CD4-positive, alpha-beta T cell treated with Interleukin-17A for 1 hour (primary cell): Measurements from ENCODE around the gene TRIM15.
A peak's percentile ranks its signal among the peaks of the same experiment; 100 is the strongest.
"Not testable (repeated sequence)": the region's sequence is repeated elsewhere in the genome, so short reads cannot be mapped to it uniquely, and the experiment has no call there.

Experiments
- DNase-seq: peaks from one replicate; pipeline ENCODE4 v3.0.0-alpha.2; 2020

TRIM15 gene

DNA sequence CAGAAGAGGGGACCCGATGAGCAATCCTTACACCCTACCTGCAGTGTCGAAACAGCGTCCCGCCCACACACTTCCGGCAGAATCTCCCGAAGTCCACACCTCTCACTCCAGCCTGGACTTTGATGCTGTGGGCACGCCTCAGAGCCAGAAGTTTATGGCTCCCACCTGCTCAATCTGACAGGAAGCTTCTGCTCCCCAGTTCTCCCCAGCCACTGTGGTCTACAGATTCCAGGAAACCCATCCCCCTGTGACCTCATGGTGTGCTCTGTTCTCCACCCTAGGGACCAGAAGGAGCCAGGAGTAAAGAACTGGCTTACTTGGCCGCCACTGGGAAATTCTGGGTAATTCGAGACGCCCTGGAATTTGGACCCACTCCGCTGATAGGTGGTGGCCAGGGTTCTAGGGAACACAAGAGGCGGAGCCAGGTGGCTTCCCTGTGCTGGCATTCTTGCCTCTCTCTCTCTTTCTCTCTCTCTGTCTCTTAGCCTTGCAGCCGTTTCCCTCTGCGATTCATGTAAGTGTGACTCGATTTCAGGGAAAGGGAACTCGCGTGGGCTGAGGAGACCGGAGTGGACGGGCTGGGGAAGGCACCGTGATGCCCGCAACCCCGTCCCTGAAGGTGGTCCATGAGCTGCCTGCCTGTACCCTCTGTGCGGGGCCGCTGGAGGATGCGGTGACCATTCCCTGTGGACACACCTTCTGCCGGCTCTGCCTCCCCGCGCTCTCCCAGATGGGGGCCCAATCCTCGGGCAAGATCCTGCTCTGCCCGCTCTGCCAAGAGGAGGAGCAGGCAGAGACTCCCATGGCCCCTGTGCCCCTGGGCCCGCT, at the start of gene TRIM15:
Gene TRIM15 (plus strand): TSS at position 457 of the 828 bp plus-strand sequence. CDS start 139 bp downstream, at position 596.
- DNase-seq: peak; percentile 3

DNA sequence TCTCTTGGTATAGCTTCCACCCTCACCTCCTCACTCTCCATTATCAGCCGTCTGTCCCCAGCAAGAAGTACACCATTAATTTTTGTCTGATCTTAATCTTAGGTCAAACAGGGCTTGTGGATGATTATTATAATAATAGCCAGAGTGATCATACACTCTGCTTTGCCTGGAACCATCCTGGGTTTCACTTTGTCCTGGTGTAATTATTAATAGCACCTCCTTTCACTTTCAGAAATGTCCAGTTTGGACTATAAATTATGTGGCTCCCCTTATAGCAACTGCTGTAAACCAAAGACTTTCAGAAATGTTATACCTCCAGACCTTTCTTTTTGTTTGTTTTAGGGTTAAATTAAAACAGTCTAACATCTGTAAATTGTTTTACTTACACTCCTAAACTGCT, 49.5 kb upstream of the TRIM15 start:
- DNase-seq: no peak

DNA sequence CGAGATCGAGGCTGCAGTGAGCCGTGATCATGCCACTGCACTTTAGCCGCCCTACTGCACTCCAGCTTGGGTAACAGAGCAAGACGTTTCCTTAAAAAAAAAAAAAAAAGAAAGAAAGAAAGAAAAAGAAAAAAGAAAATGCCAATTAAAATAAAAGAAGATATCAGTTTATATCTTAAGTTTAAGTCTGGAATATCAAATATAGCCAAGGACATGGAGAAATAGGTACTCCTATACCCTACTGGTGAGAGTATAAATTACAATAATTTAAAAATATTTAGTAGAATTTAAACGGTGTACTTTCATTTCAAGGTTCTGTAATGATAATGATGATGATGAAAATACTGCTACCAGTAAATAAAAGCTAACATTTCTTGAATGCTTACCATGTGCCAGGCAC, 46.6 kb upstream of the TRIM15 start:
- DNase-seq: no peak

DNA sequence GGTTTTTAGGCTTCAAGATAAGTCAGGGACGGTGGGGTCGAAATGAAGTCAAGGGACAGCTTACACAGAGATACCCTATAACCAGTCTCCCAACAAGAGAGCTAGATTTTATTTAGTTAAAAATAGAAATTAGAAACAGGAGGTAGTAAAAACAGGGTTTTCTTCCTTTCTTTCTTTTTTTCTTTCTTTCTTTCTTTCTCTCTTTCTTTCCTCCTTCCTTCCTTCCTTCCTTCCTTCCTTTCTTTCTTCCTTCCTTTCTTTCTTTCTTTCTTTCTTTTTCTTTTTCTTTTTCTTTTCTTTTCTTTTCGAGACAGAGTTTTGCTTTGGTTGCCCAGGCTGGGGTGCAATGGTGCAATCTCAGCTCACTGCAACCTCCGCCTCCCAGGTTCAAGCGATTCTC, 44.7 kb upstream of the TRIM15 start:
- DNase-seq: not testable (repeated sequence)

DNA sequence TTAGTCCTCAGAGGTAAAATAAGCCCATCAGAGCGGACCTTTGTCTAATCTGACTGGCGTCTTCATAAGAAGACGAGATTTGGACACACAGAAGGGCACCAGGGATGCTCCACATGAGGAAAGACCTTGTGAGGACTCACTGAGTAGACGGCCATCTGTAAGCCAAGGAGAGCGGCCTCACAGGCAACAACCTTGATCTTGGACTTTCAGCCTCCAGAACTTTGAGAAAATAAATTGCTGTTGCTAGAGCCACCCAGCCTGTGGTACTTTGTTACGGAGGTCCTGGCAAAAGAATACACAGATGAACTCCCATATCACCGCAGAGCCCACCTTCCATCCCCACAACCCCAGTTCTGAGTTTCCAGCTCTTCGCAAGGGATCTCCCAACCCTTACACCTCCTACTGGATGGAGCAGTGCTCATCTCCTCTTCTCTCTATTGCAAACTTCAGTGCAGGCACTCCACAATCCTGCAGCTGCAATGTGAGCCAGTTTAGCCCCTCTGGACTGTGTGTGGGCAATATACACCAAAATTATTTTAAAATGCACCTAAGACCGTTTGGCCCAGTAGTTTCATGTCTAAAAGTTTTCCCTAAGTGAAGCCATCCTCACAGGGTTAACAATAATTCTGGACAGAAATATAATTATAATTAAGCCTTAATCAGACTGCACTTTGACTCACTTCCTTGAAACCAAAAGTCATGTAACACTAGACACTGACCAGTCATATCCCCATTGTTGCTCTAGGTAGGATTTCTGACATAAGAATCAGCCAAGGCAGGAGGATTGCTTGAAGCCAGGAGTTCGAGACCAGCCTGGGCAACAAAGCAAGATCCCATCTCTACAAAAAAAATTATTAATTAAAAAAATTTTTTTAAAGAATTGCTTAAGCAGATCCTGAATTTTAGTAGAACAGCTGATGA, 41.6 kb upstream of the TRIM15 start:
- no peak for DNase-seq

DNA sequence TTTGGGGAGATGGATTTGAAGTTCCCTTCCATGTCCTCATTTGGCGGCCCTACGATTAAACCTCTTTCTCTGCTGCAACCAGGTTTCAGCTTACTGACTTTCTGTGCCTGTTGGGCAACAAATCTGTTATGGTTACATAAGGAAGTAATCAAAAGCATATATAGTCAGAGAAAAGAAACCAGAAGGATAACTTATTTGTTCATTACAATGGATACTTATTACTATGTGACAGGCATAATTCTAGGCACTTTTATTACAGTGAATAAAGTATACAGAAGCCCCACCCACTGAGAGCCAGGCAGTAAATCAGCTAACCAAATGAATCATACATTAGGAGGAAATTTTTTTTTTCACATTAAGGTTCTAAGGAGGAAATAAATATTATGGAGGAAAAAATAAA, 40.8 kb upstream of the TRIM15 start:
- no peak for DNase-seq

DNA sequence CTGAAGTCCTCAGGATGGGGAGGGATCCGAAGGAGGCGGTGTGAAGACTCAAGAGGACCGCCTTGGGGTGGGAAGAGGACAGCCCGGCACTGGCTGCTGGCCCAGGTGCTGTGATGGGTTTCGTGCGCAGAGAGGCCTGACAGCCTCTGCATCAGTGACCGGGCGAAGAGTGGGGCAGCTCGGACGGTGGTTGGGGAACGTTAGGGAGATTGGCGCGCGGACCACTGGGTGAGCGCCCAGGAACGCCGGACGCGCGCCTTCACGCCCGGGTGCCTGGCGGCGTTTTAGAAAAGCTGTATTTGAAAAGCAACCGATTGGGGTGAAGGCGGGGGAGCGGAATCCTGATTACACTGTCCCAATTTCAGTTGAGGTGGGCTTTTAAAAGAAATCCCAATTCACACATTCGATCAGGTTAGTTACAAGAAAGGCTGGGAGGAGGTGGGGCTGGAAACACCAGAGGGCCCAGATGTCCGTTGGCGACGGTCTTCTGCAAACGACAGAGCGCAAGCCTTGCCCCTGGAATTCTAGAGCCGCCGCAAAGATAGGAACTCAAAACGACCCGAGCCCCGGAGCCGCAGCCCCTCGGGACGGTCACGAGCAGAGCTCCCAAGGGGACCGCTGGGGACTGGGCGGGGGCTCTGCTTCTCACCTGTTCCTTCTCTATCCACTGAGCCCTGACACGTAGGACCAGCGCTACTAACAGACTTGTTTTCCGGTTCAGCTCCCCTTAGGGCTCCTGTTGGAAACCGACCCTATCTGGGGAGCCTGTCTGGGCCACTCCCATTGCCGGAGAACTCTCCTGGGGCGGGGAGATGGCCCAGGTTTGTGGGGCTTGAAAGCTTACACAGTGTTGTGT, 35.9 kb upstream of the TRIM15 start:
- DNase-seq: no peak

DNA sequence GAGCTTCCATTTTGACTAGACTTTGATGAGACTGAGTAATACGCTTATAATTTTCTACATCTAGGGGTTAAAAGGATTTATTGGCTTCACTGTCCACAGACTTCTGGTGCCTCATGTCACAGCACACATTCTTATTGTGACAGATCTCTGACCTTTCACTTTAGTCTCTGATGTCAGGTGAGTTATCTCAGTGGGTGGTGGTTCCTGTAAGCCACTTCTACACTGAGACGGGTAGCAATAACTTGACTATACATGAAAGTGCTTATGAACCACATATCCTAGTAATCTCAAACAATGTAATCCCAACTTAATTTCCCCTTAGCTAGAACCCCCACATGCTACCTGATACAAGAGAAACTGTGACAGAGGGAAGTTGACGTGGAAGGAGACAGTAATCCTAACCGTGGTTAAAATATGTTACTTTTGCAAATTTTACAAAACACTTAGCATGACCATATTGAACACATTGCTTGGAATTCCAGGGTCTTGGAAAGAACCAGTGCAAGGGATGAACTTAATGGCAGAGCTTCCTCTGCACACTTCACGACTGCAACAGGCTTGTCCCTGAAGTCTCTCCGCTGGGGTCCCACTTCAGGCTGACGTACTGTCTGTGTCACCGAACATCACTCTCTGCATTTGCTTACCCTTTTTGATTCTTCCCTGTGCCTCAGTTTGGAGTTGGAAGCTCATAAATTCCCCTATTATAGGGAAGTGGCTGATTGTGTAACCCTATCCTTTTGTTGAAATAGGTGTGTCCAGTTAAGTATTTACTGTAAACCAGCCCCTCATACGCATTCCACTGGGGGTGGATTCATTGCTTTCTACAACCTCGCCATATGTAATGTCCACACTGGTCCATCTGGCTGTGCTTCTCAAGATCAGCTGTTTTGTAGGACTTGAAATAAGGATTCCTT, 33.8 kb upstream of the TRIM15 start:
- no peak for DNase-seq

DNA sequence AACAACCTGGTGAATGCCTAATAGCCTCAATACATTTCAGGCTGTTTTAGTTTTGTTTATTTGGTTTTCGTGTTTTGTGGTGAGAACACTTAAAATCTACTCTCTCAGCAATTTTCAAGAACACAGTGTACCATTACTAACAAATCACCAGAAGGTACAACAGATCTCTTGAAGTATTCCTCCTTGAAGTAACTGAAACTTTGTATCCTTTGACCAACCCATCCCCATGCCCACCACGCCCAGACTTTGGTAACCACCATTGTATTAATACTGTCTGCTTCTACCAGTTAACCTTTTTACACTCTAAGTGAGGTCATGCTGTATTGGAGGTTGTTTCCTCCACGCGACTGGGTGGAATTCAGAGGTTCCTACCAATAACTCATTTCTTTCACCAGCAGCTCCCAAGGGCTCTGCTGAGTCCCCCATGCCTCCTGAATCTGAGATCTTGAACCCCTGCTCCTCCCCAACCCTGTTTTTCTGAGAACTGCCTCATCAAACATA, 33.1 kb upstream of the TRIM15 start:
- DNase-seq: no peak

DNA sequence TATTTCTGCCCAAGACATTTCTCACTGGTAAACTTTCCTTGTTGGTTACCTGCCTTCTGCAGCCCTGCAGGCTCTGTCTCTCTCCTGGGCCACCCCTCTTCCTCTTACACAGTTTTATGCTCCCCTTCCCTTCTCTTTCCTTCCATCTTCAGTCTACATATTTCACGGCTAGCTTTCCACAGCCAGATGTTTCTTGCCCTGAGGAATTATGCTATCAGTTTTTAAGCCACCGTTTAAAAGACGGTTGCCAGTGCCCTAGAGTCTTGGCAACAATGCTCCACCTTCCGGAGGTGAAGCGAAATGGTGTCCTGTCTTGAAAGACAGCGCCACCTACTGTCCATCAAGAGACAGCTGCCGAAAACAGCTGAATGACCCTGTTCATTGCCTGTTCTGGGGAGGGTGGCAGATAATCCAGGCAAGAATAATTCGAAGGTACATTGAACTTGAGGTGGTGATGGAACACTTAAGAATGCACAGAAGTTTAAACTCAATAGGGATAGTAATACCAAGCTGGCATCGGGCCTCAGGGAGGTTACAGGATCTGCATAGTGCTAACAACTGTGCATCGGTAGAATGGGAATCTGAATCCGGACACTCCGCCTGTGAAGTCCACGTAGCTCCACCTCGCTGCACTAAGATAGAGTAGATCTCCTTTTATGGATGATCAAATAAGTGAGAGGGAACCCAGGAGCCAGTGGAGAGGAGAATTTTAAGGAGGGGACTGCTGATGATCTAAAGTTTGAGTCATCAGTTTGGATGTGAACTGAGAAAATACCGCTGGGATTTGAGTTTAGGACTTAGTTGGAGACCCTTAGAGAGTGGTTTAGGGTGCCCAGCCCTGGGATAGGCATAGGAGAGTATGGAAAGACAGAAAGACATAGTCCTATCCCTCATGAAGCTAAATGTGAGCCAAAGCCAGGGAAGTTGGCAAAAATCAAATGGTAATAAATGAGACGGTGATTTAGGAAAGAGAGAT, 32.2 kb upstream of the TRIM15 start:
- DNase-seq: peak; percentile 87

DNA sequence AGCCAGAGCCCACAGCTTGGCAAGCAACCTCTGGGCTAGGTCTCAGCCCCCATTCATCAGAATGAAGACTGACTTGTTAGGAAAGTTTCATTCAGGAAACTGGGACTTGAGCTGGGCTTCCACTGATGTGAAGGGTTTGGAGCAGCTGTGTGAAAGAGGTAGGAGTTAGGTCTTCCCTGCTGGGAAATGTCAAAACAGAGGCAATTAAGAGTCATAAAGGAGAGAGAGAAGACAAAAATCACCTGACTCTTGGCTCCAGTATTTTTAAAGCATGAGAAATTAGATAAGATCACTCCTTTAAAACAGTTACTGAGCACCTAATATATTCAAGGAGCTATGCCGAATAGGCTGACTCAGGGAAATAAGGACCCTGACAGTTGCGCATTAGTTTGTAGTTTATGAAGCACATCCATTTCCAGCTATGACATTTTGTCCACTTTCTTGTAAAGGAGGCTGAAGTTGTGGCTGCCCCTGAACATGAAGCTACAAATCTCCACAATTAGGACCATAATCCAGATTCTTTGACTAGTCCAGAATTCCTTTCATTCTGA, 31.3 kb upstream of the TRIM15 start:
- DNase-seq: no peak

DNA sequence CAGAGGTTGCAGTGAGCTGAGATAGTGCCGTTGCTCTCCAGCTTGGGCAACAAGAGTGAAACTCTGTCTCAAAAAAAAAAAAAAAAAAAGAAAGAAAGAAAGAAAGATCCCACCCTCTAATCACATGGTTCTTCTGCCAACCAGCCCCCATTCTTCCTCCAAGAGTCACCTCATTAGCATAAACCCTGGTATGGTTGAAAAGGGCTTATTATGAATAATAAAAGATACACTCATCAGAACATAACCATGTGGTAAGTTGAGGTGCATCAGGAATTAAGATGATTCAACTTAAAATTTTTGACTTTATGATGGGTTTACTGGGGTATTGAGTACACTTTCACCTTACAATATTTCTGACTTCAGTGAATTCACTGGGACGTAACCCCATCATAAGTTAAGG, 28.2 kb upstream of the TRIM15 start:
- no peak for DNase-seq

DNA sequence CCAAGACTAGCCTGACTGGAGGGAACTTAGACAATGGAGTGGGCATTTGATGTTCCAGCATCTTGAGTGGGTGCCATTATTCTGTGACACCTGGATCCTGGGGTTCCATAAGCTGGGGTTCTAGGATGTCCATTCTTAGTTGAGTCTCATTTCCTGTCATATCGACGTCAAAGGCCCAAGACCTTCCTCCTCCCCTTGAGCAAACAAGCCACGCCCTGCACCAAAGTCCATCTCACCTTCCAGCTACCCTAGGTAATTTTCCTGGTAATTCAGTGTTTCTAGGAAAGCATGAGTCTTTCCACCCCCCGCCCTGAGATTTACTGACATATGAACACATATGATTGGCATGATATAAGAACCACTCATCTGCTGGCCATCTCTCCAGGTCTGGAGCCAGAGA, 27.6 kb upstream of the TRIM15 start, which contains the start of gene TRIM40:
Gene TRIM40 (plus strand): TSS at position 384 of the 400 bp plus-strand sequence. CDS start 897 bp downstream, outside the sequence.
- no peak for DNase-seq

DNA sequence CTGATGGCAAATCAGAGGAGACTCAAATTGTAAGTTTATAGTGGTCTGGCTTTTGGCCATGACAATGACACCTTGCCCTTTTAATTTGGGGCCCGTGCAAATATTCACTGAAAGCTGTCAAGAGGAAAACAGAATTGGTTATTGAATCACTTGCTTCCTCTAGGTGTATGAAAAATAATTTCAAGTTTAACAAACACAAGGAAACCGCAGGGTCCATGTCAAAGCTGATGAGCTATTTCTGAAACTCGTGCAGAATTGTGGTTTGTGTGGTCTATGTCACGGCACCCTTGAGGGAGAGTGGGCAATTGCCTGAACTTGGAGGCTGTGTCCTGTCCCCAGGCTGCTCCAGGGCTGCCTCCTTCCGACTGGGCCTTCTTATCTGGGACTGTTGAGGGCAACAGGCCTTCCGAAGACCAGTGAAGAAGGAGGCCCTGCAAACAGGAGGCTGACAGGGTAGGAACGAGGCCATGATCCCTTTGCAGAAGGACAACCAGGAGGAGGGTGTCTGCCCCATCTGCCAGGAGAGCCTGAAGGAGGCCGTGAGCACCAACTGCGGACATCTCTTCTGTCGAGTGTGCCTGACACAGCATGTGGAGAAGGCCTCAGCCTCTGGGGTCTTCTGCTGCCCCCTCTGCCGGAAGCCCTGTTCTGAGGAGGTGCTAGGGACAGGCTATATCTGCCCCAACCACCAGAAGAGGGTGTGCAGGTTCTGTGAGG, 26.6 kb upstream of the TRIM15 start:
- DNase-seq: no peak

DNA sequence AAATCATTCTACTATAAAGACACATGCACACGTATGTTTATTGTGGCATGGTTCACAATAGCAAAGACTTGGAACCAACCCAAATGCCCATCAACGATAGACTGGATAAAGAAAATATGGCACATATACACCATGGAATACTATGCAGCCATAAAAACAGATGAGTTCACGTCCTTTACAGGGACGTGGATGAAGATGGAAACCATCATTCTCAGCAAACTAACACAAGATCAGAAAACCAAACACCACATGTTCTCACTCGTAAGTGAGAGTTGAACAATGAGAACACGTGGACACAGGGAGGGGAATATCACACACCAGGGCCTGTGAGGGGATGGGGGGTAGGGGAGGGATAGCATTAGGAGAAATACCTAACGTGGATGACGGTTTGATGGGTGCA, 23.1 kb upstream of the TRIM15 start:
- DNase-seq: not testable (repeated sequence)

DNA sequence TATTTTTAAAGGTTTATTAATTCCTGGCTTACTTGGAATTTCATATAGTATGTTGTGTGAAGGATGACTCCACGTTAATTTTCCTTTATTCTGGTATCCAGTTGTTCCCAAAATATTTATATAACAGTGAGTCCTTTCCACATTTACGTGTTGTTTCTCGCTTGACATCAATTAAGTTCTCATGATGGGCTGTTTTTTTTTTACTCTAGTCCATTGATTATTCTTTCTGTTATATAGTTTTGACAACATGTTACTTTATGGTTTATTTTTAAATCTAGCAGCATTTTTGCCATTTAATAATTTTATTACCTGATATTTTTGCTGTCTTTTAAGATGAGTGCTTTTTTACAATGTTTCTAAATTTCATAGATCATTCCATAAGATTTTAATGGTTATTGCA, 20.7 kb upstream of the TRIM15 start:
- DNase-seq: no peak

DNA sequence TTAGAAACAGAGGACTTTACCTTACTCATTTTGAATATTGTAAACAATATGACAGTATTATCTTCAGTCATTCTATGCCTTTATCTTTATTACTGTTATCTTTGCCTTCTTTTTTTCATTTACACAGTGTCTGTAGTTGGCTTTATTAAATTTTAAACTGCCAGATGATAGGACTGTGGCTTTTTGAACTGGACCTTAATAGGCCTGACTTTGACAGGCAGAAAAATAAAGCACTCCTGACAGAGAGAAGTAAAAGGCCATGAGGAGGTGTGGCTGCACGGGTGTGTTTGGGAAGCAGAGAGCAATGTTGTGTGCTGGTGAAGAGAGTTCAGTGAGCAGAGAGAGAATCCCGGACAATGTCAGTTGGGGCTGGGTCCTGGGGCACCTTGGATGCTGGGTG, 19.6 kb upstream of the TRIM15 start:
- no peak for DNase-seq

DNA sequence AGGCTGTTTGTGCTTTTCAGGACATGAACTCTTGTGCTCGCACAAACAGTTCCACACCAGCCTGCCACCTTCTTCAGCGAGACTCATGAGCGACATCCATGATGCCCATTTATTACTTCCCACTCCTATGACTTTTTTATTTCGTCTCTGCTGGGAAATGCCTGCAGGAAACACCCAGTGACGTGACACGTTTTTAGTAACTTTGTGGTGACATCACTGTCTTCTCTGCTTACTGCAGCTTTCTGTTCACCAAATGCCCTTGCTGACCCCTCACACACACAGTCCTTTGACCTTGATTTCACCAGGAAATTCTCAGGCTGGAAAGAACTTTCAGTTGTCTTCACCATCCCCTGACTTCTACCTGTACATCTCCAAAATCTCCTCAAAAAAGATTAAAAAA, 18.5 kb upstream of the TRIM15 start:
- no peak for DNase-seq

DNA sequence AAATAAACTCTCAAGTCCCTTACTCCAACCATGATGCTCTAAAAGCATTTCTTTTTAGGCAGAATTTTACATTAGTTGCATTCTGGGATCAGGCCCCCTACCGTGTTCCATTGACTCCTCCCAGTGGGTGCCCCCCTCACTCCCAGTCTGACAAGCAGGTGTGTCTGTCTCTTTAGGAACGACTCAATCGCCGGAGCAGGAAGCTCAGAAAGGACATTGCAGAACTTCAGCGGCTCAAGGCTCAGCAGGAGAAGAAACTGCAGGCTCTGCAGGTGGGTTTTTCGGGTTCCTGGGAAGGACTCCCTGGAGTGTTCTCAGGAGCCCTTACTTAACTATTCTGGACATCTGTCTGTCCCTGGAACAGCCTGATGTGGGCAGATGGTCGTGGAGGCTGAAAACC, 17.5 kb upstream of the TRIM15 start:
- DNase-seq: no peak
